22Rv1 (cell line): ENCODE measurements around the gene EPHB1.

Experiments
- CTCF ChIP-seq: fragments of 450-650 bp; IDR thresholded peaks from 2 replicates; pipeline ENCODE4 v1.5.1; 2017; ENCODE audit warnings: mild to moderate bottlenecking
- ZFX ChIP-seq: fragments of 450-650 bp; IDR thresholded peaks from 2 replicates; pipeline ENCODE4 v1.6.1; 2017; ENCODE audit warnings: antibody characterized with exemption, borderline replicate concordance

- no peak for TF ChIP-seq CTCF
- no peak for TF ChIP-seq ZFX
These were observed 304.8 kb downstream of the EPHB1 start for GRCh38 chr3:135099734-135100355.
